CD14-positive monocyte (primary cell): ENCODE measurements around the gene ATG10. TPM values are rescaled to one million over a fixed set of nuclear protein-coding genes. Genes with fewer than 3 reads are reported as not detected.

Experiments
- DNase-seq, 3 donors: peaks; one replicate each; pipeline ENCODE4 v3.0.0-alpha.2; 2011 to 2022
- H2AFZ ChIP-seq: 2 replicates; pipeline ENCODE4 v1.6.0; 2012; ENCODE audit warnings: mild to moderate bottlenecking, low read depth, low read length, inconsistent platforms; ENCODE audit not compliant: insufficient read depth, poor library complexity, severe bottlenecking
- H3K27ac ChIP-seq, 2 donors: 1 replicate in 1 of 2; 2 replicates in 1 of 2; pipeline ENCODE4 v1.5.1; 2012 to 2013; ENCODE audit warnings: low read length in 2 of 2, control low read depth in 1 of 2, inconsistent platforms in 1 of 2, low read depth in 1 of 2, mild to moderate bottlenecking in 1 of 2
- H3K27me3 ChIP-seq, 2 donors: one replicate each; pipeline versions ENCODE4 v1.6.0 to v1.6.1; 2011 to 2013; ENCODE audit warnings: low read length in 2 of 2; ENCODE audit not compliant: control insufficient read depth in 2 of 2, insufficient read depth in 2 of 2
- H3K36me3 ChIP-seq, 2 donors: replicated peaks in 1 of 2; 1 replicate in 1 of 2; 2 replicates in 1 of 2; pipeline versions ENCODE4 v1.5.1 to v1.6.1; 2012 to 2013; ENCODE audit warnings: low read length in 2 of 2, control low read depth in 1 of 2, inconsistent platforms in 1 of 2, mild to moderate bottlenecking in 1 of 2; ENCODE audit not compliant: insufficient read depth in 2 of 2, control insufficient read depth in 1 of 2
- H3K4me1 ChIP-seq, 2 donors: 1 replicate in 1 of 2; 2 replicates in 1 of 2; pipeline versions ENCODE4 v1.5.1 to v1.6.1; 2012 to 2013; ENCODE audit warnings: low read length in 2 of 2, control low read depth in 1 of 2, inconsistent platforms in 1 of 2, mild to moderate bottlenecking in 1 of 2, moderate library complexity in 1 of 2; ENCODE audit not compliant: insufficient read depth in 2 of 2, control insufficient read depth in 1 of 2
- H3K4me2 ChIP-seq: replicated peaks from 2 replicates; pipeline ENCODE3; 2012; ENCODE audit warnings: low read length, moderate library complexity, mild to moderate bottlenecking; ENCODE audit not compliant: poor library complexity, severe bottlenecking; ENCODE audit errors: extremely low read depth
- H3K4me3 ChIP-seq, 3 experiments: fragments of 200-600 bp in 1 of 3; sonication (generic) in 1 of 3; replicated peaks in 1 of 3; 1 replicate in 2 of 3; 2 replicates in 1 of 3; pipeline ENCODE4 v1.5.1; 2011 to 2013; ENCODE audit warnings: low read length in 3 of 3, mild to moderate bottlenecking in 3 of 3, control low read depth in 2 of 3, low read depth in 2 of 3, inconsistent platforms in 1 of 3, moderate library complexity in 1 of 3
- H3K79me2 ChIP-seq: 2 replicates; pipeline ENCODE4 v1.6.0; 2012; ENCODE audit warnings: mild to moderate bottlenecking, control low read depth, inconsistent platforms, low read length, moderate library complexity; ENCODE audit not compliant: insufficient read depth
- H3K9ac ChIP-seq: 2 replicates; pipeline ENCODE4 v1.6.0; 2017; ENCODE audit warnings: low read length, mild to moderate bottlenecking; ENCODE audit not compliant: insufficient read depth, poor library complexity, severe bottlenecking
- H3K9me3 ChIP-seq, 2 donors: replicated peaks in 1 of 2; 1 replicate in 1 of 2; 2 replicates in 1 of 2; pipeline versions ENCODE4 v1.5.1 to v1.6.1; 2012 to 2013; ENCODE audit warnings: low read length in 2 of 2, control low read depth in 1 of 2; ENCODE audit not compliant: control insufficient read depth in 1 of 2, insufficient read depth in 1 of 2
- H4K20me1 ChIP-seq: 2 replicates; pipeline ENCODE4 v1.6.0; 2012; ENCODE audit warnings: mild to moderate bottlenecking, low read length, control low read depth, moderate library complexity; ENCODE audit not compliant: insufficient read depth
- H3K27ac Mint-ChIP-seq, 7 donors: one replicate each; pipeline ENCODE4 v1.8.0; 2020; ENCODE audit warnings: mild to moderate bottlenecking in 7 of 7, mixed read lengths in 7 of 7, moderate library complexity in 6 of 7, inconsistent platforms in 2 of 7
- H3K27me3 Mint-ChIP-seq, 3 donors: one replicate each; pipeline ENCODE4 v1.8.0; 2021 to 2022; ENCODE audit warnings: low read depth in 3 of 3, mild to moderate bottlenecking in 3 of 3, mixed read lengths in 3 of 3, moderate library complexity in 3 of 3, inconsistent platforms in 1 of 3
- H3K36me3 Mint-ChIP-seq, 2 donors: one replicate each; pipeline ENCODE4 v1.8.0; 2020; ENCODE audit warnings: mixed read lengths in 2 of 2, inconsistent platforms in 1 of 2, mild to moderate bottlenecking in 1 of 2
- H3K4me1 Mint-ChIP-seq: one replicate; pipeline ENCODE4 v1.8.0; 2020; ENCODE audit warnings: mild to moderate bottlenecking, mixed read lengths
- H3K4me3 Mint-ChIP-seq, 2 donors: one replicate each; pipeline ENCODE4 v1.8.0; 2020; ENCODE audit warnings: mild to moderate bottlenecking in 2 of 2, mixed read lengths in 2 of 2, moderate library complexity in 1 of 2
- H3K9me3 Mint-ChIP-seq, 7 donors: one replicate each; pipeline ENCODE4 v1.8.0; 2020 to 2022; ENCODE audit warnings: mixed read lengths in 7 of 7, mild to moderate bottlenecking in 6 of 7, moderate library complexity in 6 of 7, inconsistent platforms in 2 of 7
- CTCF ChIP-seq: fragments of 200-600 bp; IDR thresholded peaks from one replicate; pipeline ENCODE4 v1.8.0; 2022; ENCODE audit warnings: antibody characterized with exemption, mild to moderate bottlenecking
- WGBS: methylation state at CpG from one replicate; pipeline ENCODE4 v1.1.5; 2013; ENCODE audit warnings: missing lambda C conversion rate; ENCODE audit not compliant: insufficient coverage; 5-methylcytosine and 5-hydroxymethylcytosine counted together
- intact Hi-C, 2 donors: fragments of 100-400 bp; cut with micrococcal nuclease; formaldehyde crosslinking; loops; one replicate each; pipeline versions ENCODE4 v1.15.0 to v1.15.1; 2023
- polyA plus RNA-seq, 3 donors: library from polyadenylated mRNA; depleted of rRNA in 1 of 3; unstranded in 2 of 3; stranded (reverse) in 1 of 3; fragments of 300-500 nt in 2 of 3; fragments of >200 nt in 1 of 3; fragmentation: Illumina TruSeq in 2 of 3; gene quantifications; 1 replicate in 2 of 3; 2 replicates in 1 of 3; pipeline ENCODE4 v1.2.3, GENCODE V29; 2012 to 2021

Gene ATG10
- polyA plus RNA-seq, 3 donors, result 2.1 to 7.9 (median 5.6) TPM

- intact Hi-C loops, result no loop called here
- TF ChIP-seq CTCF, result no peak
- Mint-ChIP-seq H3K27me3 (no peaks in the 10 kb centered on the region), H3K27ac (no peak overlapping the region), H3K4me3 (no peak overlapping the region), H3K9me3 (peaks cover 0 to 7% (median 3%) of the 10 kb centered on the region in 7 donors), H3K36me3 (no peaks in the 10 kb centered on the region), H3K4me1 (peaks cover 3% of the 10 kb centered on the region)
- Histone ChIP-seq H3K4me2 (no peak overlapping the region), H3K9me3 (no peaks in the 10 kb centered on the region), H3K4me3 (no peak overlapping the region), H3K79me2 (no peaks in the 10 kb centered on the region), H3K4me1 (no peaks in the 10 kb centered on the region), H3K27ac (no peak overlapping the region), H3K9ac (no peak overlapping the region), H4K20me1 (no peaks in the 10 kb centered on the region), H2AFZ (no peak overlapping the region), H3K36me3 (no peaks in the 10 kb centered on the region), H3K27me3 (no peaks in the 10 kb centered on the region)
- WGBS, result 75% methylated on average over 1 of the region's 1 CpG
- DNase-seq, result no peak
These were observed 176.2 kb downstream of the ATG10 start for GRCh38 chr5:82147860-82148573.

- H3K27me3 ChIP-seq, result no peaks in the 10 kb centered on the region
- no peak overlapping the region for H3K27ac Mint-ChIP-seq
- H3K9ac ChIP-seq, result no peak overlapping the region
These were observed 177.6 kb downstream of the ATG10 start for GRCh38 chr5:82149434-82149833.

More at GRCh38 chr5:82149434-82149833, 177.6 kb downstream of the ATG10 start:
- Histone ChIP-seq H4K20me1 (no peaks in the 10 kb centered on the region), H3K36me3 (no peaks in the 10 kb centered on the region), H3K4me3 (no peak overlapping the region), H3K9me3 (no peaks in the 10 kb centered on the region), H3K79me2 (no peaks in the 10 kb centered on the region), H3K27ac (no peak overlapping the region), H3K4me2 (no peak overlapping the region), H3K4me1 (no peaks in the 10 kb centered on the region), H2AFZ (no peak overlapping the region)
- intact Hi-C loops, result no loop called here
- Mint-ChIP-seq H3K9me3 (peaks cover 0 to 3% (median 0%) of the 10 kb centered on the region in 7 donors), H3K36me3 (no peaks in the 10 kb centered on the region), H3K27me3 (no peaks in the 10 kb centered on the region), H3K4me1 (peaks cover 6% of the 10 kb centered on the region), H3K4me3 (no peak overlapping the region)
- no peak for TF ChIP-seq CTCF
- DNase-seq, result no peak
